RWPE1 (cell line): Measurements from ENCODE around the gene MCAT.
A peak's percentile ranks its signal among the peaks of the same experiment; 100 is the strongest.

ENCODE experiments used
- CTCF ChIA-PET: fragments of 350-600 bp; sonication (Branson Sonifier 250); formaldehyde crosslinking; extraction: SDS; loops from one replicate; lab custom pipeline; 2021; lab: Yijun Ruan, JAX
- POLR2A ChIA-PET: fragments of 400-600 bp; formaldehyde crosslinking; extraction: SDS; loops from one replicate; lab custom pipeline; 2020; ENCODE audit warnings: antibody characterized with exemption; ENCODE audit not compliant: low non-redundant PET; lab: Yijun Ruan, JAX
- DNase-seq: peaks from one replicate; pipeline ENCODE4 v3.0.0; 2012; ENCODE audit warnings: low spot score
- H3K27ac ChIP-seq: fragments of 450-650 bp; 2 replicates; pipeline ENCODE4 v1.5.1; 2017
- CTCF ChIP-seq: fragments of 450-650 bp; conservative IDR thresholded peaks from 2 replicates; pipeline ENCODE4 v1.5.1; 2017; ENCODE audit warnings: low read depth, mild to moderate bottlenecking

The MCAT gene

DNA sequence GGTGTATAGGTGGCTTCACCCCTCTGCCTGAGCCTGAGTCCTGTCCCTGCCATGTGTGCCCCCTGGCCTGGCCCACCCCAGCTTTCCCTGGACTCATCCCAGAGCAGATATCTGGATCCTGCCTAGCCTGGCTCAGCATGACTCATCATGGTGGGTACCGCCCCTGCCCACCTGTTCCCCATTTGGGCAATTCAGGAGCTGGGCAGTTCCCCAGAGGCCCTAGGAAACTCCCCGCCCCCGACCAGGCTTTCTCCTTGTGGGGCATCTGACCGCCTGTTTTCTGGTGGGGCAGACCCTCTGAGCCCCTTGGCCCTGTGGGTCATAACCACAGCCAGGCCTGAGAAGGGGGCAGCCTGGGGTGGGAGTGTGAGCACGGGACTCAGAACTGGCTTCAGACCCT is 12.6 kb upstream of the MCAT start:
- peak overlapping the region; percentile 98 for H3K27ac ChIP-seq
- POLR2A ChIA-PET, result no interaction called here
- TF ChIP-seq CTCF, result no peak
- DNase-seq, result no peak
- CTCF ChIA-PET, result no interaction called here

DNA sequence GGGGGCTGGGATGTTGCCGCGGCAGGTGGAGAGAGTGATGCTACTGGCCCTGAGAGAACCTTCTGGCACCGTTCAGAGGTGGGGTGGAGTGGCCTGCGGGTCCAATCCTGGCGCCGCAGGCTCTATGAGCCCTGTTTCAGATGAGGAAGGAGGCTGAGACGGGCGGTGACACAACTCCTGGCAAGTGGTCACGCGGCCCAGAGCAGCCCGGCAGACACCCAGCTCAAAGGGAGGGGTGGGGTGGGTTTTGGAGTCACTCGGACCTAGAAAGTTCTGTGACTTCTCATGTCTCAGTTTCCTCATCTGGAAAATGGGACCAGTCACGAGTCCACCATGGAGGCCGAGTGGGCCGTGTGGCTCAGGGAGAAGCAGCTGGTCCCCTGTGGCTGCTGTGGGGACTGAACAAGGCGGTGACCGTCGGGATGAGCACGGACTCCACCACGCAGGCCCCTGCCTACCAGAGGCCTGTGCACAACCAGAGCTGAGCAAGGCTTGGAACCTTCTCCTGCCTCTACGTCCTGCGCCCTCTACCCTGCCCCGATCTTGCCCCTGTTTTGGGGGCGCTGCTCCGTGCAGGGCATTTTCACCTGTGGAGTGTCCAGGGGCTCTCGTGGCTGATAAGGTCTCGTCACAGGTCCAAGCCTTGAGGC is 11.8 kb upstream of the MCAT start:
- ChIA-PET CTCF (no interaction called here), POLR2A (no interaction called here)
- peak overlapping the region; percentile 98 for H3K27ac ChIP-seq
- DNase-seq, result no peak
- TF ChIP-seq CTCF, result no peak

DNA sequence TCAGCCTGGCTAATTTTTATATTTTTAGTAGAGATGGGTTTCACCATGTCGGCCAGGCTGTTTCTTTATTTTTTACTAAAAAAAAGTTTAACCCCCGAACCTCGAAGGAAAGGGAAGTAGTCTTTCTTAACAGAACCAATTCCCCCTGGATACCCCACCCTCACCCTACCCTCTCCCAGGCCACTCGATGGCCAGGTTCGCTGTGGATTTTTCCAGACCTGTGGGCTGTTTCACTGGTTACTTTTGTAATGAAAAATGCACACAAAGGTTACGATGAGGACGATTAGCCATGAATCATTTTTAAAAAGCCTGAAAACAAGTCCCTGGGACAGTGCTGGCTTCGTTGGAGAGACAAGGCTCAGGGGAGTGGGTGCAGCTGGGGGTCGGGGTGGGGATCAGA is 10.7 kb upstream of the MCAT start:
- CTCF ChIA-PET, result no interaction called here
- no peak for TF ChIP-seq CTCF
- peak overlapping the region; percentile 98 for H3K27ac ChIP-seq
- POLR2A ChIA-PET, result no interaction called here
- DNase-seq, result no peak

DNA sequence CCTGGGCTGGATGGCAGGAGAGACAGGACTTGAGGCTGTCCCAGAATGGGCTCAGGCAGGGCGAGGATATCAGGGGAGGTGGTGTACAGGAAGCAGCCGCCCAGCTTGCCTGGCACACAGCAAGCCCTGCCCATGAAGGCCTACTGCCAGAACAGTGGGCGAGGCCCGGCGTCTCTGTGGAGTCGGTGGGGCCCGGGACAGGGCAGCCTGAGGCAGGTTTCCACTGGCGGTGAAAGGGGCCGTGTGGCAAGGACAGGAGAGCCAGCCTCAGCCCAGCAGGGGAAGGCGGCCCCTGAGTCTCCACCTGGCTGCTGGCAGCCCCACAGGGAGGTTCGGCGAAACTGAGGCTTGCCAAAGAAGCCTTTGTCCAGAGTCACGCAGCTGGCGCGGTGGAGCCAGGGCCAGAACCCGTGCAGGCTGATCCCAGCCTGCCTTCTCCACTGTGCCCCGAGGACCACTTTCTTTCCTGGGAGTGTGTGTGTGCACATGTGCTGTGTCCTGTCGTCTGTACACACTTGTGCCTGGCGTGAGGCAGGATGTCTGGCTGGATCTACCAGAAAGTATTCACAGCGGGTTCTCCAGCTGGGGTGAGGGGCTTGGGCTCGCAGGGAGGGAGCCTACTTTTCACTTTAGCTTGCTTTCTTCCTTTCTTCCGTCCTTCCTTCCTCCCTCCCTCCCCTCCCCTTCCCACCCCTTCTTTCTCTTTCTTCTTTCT is 9.3 kb upstream of the MCAT start:
- POLR2A ChIA-PET, result interaction anchor here (0.6 to 0.7 kb wide), 2 partner anchors 137 to 538 kb away, joined by 3 to 6 read pairs; partner anchors contain the start of gene PACSIN2
- DNase-seq, result peak; percentile 54
- peak overlapping the region; percentile 98 for H3K27ac ChIP-seq
- CTCF ChIA-PET, result interaction anchor here (0.7 kb wide), 1 partner anchor 63 kb away, joined by 3 read pairs; no protein-coding TSS in a partner anchor
- no peak for TF ChIP-seq CTCF

DNA sequence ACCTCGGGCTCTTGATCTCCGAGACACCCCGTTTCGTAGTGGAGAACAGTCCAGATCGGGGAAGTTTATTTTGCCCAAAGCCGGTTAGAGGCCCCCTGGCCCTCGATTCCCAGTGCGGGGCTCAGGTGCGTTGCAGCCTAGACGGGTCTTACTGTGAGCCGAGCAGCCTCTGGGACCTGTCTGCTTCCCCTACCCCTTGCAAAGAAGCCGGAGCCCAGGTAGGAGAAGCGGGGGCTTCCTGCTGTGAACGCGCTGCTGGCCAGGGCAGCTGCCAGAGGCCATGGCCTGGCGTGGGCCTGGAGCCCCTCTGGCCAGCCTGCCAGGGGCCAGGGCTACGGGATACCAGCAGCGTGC is 8.8 kb upstream of the MCAT start:
- POLR2A ChIA-PET, result no interaction called here
- CTCF ChIA-PET, result interaction anchor here (0.7 kb wide), 1 partner anchor 62 kb away, joined by 3 read pairs; no protein-coding TSS in a partner anchor
- H3K27ac ChIP-seq, result peak overlapping the region; percentile 98
- DNase-seq, result no peak
- no peak for TF ChIP-seq CTCF

- peak within 1 kb of the TSS; percentile 98 for H3K27ac ChIP-seq
- ChIA-PET POLR2A (interaction anchor here (0.6 kb wide), 1 partner anchor 569 kb away, joined by 3 read pairs; no protein-coding TSS in a partner anchor), CTCF (interaction anchor here (1.2 kb wide), 1 partner anchor 16 kb away, joined by 3 read pairs; no protein-coding TSS in a partner anchor)
- TF ChIP-seq CTCF, result no peak
- peak; percentile 46 for DNase-seq
Measured at GRCh38 chr22:43151251-43152002, 8.2 kb upstream of the MCAT start, which contains the start of gene TSPO. TSPO (plus strand) TSS chr22:43151559; CDS start chr22:43159239, 7,680 bp downstream.
